Ishikawa (cell line): Measurements from ENCODE around the gene NSD2.

Experiments
- EP300 ChIP-seq: IDR thresholded peaks from 2 replicates; pipeline ENCODE4 v1.6.1; 2012; ENCODE audit warnings: borderline replicate concordance
- TAF1 ChIP-seq: IDR thresholded peaks from 2 replicates; pipeline ENCODE4 v1.6.1; 2012; ENCODE audit warnings: low read depth, mild to moderate bottlenecking
- YY1 ChIP-seq: IDR thresholded peaks from 2 replicates; pipeline ENCODE4 v1.6.1; 2012; ENCODE audit warnings: low read depth
- TF ChIP-seq, protein P1 (sequence below): IDR thresholded peaks from 2 replicates; pipeline ENCODE4 v1.6.1; 2012
- TF ChIP-seq, protein P2 (sequence below): IDR thresholded peaks from 2 replicates; pipeline ENCODE4 v1.6.1; 2012

DNA sequence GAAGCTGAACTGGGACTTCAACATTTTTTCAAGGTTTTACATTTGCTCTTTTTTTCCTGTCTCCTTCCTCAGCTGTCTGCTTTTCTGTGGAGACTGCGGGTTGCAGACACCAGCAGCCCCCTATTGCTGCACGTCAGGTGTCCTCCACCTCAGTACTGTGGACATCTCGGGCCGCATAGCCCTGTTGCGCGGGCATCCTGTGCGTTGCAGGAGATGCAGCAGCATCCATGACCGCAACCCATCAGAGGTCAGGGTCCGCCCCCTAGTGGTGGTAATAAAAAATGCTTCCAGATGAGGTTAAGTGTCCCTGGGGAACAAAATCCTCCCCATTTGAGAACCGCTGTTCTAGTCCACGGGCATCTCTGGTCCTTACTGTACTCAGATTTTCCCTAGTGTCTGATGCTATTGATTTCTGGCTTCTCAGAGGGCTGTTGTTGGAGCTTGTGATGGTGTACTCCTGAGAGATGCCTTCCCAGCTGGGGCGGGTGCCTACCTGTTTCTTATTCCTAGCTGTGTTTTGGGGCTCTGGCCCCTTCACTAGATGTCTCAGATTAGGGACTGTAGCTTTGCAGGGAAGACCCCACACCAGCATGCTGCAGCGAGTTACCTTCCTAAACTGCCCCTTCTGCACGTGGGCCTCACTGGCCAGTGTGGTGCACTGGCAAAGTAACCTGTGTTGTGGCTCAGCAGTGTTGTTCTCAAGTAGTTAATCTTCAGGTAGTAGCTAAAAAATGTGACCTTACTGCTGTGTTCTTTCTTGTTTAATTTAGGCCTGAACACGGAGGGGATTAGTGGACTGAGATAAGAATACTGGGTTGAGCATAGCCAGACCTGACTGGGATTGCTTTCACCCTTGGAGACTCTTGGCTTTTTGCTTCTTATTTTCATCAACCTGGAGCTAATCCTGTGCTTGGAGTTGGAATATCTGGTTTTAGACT lies 28.2 kb downstream of the NSD2 start:
- TF ChIP-seq, protein P1, sequence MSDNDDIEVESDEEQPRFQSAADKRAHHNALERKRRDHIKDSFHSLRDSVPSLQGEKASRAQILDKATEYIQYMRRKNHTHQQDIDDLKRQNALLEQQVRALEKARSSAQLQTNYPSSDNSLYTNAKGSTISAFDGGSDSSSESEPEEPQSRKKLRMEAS: no peak
- TF ChIP-seq TAF1: no peak
- TF ChIP-seq EP300: no peak
- TF ChIP-seq, protein P2, sequence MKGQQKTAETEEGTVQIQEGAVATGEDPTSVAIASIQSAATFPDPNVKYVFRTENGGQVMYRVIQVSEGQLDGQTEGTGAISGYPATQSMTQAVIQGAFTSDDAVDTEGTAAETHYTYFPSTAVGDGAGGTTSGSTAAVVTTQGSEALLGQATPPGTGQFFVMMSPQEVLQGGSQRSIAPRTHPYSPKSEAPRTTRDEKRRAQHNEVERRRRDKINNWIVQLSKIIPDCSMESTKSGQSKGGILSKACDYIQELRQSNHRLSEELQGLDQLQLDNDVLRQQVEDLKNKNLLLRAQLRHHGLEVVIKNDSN: no peak
- no peak for TF ChIP-seq YY1
